D721Med (cell line): Measurements from ENCODE around the gene CBLB.

Experiments
- DNase-seq: peaks from one replicate; pipeline ENCODE4 v3.0.0; 2011; ENCODE audit warnings: low spot score; ENCODE audit not compliant: insufficient read length
- FAIRE-seq: peaks from 2 replicates; lab custom pipeline; 2011; peaks lifted over from hg19 to GRCh38; lab: Jason Lieb, UNC
- TF ChIP-seq, protein P1 (sequence below): IDR thresholded peaks from 2 replicates; pipeline ENCODE4 v1.5.1; 2012; ENCODE audit warnings: mild to moderate bottlenecking, control low read depth; ENCODE audit not compliant: insufficient read depth; ENCODE audit errors: missing control alignments

Gene CBLB

DNA sequence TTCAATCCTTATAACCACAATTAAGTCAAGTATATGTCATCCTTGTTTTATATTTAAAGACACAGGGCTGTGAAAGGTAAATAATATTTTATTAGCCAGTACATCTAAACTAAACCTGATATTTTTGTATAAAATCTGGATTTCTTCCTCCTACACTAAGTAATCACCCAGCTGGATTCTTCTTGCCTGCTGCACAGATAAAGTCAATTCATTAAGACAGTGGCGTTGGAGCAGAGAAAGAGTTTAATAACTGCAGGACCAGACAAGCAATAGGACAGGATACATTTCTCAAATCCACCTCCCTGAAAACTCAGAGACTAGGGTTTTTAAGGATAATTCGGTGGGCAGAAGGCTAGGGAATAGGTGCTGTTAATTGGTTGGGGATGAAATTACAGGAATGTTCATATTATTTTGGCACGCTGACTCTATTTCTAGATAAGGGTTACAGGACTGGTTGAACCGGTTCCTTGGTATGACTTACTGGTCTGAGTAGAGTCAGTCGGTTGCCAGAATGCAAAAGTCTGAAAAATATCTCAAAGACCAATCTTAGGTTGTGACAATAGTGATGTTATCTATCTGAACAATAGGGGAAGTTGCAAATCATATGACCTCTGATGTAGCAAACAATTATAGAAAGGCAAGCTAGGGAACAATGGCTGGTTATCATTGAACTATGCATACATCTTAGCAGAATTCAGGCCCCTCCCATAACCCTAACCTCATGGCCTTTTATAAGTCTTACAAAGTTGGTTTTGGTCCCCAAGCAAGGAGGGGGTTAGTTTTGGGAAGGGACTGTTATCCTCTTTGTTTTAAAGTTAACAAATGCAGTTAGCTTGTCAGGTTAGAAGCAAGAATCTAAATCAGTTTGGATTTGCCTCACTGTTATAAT lies 257.3 kb downstream of the CBLB start:
- FAIRE-seq (no peak), DNase-seq (no peak)
- TF ChIP-seq, protein P1, sequence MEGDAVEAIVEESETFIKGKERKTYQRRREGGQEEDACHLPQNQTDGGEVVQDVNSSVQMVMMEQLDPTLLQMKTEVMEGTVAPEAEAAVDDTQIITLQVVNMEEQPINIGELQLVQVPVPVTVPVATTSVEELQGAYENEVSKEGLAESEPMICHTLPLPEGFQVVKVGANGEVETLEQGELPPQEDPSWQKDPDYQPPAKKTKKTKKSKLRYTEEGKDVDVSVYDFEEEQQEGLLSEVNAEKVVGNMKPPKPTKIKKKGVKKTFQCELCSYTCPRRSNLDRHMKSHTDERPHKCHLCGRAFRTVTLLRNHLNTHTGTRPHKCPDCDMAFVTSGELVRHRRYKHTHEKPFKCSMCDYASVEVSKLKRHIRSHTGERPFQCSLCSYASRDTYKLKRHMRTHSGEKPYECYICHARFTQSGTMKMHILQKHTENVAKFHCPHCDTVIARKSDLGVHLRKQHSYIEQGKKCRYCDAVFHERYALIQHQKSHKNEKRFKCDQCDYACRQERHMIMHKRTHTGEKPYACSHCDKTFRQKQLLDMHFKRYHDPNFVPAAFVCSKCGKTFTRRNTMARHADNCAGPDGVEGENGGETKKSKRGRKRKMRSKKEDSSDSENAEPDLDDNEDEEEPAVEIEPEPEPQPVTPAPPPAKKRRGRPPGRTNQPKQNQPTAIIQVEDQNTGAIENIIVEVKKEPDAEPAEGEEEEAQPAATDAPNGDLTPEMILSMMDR = no peak

DNA sequence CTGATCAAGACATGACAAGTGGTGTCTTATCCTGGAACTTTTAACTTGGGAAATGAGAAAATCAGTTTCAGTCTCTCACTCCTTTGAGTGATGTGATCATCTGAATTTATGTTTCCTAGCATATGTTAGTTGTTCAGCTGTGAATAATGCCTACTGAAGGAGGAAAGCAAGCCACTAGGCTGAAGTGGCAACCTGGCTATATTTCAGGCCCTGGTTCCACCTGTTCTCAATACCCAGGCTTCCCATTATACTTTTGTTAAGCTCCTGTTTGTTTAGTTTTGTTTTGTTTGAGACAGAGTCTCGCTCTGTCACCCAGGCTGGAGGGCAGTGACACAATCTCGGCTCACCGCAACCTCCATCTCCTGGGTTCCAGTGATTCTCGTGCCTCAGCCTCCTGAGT lies 258.3 kb downstream of the CBLB start:
- TF ChIP-seq, protein P1 = no peak
- DNase-seq (no peak), FAIRE-seq (no peak)

DNA sequence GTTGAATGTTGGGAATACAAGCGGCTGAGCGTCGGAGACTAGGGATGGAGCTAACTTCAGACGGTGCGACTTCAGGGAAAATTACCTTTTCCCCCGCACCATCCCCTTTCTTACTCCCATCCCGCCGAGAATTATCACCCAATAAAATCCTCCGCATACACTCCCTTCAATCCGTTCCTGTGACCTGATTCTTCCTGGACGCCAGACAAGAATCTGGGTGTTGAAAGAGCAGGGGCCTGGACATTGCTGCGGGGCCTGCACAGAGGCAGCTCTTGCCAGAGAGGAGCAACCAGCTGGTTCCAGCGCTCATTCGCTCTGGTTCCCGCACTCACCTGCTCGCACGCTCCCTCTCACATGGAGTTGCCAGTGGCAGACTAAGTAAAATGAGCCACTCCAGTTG lies 260.2 kb downstream of the CBLB start:
- no peak for DNase-seq
- TF ChIP-seq, protein P1 = no peak
- no peak for FAIRE-seq

DNA sequence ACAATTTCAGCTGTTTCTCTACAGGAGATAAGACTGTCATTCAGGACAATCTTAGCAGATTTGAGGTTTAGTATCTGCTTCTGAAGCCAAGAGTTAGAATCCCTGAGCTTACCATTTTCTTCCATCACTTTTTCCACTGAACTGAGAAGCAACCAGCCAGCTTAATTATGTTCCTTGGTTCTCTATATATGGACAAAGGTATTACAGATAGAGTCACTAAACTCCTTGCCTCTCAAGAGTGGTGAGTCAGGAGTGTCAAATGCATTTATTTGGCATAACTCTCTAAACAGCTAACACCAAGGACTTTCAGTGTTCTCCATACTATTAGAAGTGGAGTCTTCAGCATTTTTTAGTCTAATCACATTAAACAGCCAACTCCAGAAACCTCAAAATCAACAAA lies 262.8 kb downstream of the CBLB start:
- no peak for FAIRE-seq
- DNase-seq = no peak
- TF ChIP-seq, protein P1 = no peak
